H9 (cell line): Measurements from ENCODE around the gene ANKDD1A. TPM values are rescaled to one million over a fixed set of nuclear protein-coding genes. Genes with fewer than 3 reads are reported as not detected.

Experiments
- DNase-seq: peaks from one replicate; pipeline ENCODE4 v3.0.0-alpha.2; 2017
- H2AFZ ChIP-seq: one replicate; pipeline ENCODE4 v1.6.1; 2013; ENCODE audit warnings: mild to moderate bottlenecking, low read length, control low read depth, moderate library complexity
- H2AK5ac ChIP-seq: 2 replicates; pipeline ENCODE4 v1.6.1; 2013; ENCODE audit warnings: low read length, control low read depth, mixed read lengths; ENCODE audit not compliant: insufficient read length
- H2BK120ac ChIP-seq: one replicate; pipeline ENCODE4 v1.6.1; 2013; ENCODE audit warnings: low read depth, mild to moderate bottlenecking, low read length, control low read depth, inconsistent platforms; ENCODE audit not compliant: poor library complexity, severe bottlenecking
- H2BK12ac ChIP-seq: 2 replicates; pipeline ENCODE4 v1.6.1; 2013; ENCODE audit warnings: low read length, control low read depth, mixed read lengths, low read depth; ENCODE audit not compliant: insufficient read length
- H2BK15ac ChIP-seq: 2 replicates; pipeline ENCODE4 v1.6.1; 2013; ENCODE audit warnings: low read depth, low read length, control low read depth
- H2BK20ac ChIP-seq: one replicate; pipeline ENCODE4 v1.6.1; 2013; ENCODE audit warnings: low read depth, mild to moderate bottlenecking, low read length, control low read depth, inconsistent platforms; ENCODE audit not compliant: poor library complexity, severe bottlenecking
- H2BK5ac ChIP-seq: 2 replicates; pipeline ENCODE4 v1.6.1; 2013; ENCODE audit warnings: low read length, control low read depth, mixed read lengths; ENCODE audit not compliant: insufficient read length
- H3K14ac ChIP-seq: 2 replicates; pipeline ENCODE4 v1.6.1; 2013; ENCODE audit warnings: low read length, control low read depth; ENCODE audit not compliant: insufficient read depth
- H3K18ac ChIP-seq: 2 replicates; pipeline ENCODE4 v1.6.1; 2013; ENCODE audit warnings: low read depth, mild to moderate bottlenecking, mixed read lengths, low read length, control low read depth; ENCODE audit not compliant: insufficient read length
- H3K23ac ChIP-seq: 2 replicates; pipeline ENCODE4 v1.6.1; 2013; ENCODE audit warnings: low read length, control low read depth, mixed read lengths, low read depth; ENCODE audit not compliant: insufficient read length
- H3K23me2 ChIP-seq: 2 replicates; pipeline ENCODE4 v1.6.1; 2013; ENCODE audit warnings: low read depth, mild to moderate bottlenecking, mixed read lengths, low read length, control low read depth; ENCODE audit not compliant: insufficient read length, poor library complexity, severe bottlenecking
- H3K27ac ChIP-seq: 2 replicates; pipeline ENCODE4 v1.5.1; 2013; ENCODE audit warnings: low read length, control low read depth, mixed read lengths, low read depth; ENCODE audit not compliant: insufficient read length
- H3K27me3 ChIP-seq: 2 replicates; pipeline ENCODE4 v1.6.1; 2013; ENCODE audit warnings: low read length, control low read depth, inconsistent platforms; ENCODE audit not compliant: insufficient read depth
- H3K4ac ChIP-seq: 2 replicates; pipeline ENCODE4 v1.6.1; 2013; ENCODE audit warnings: low read depth, mild to moderate bottlenecking, control low read depth, inconsistent platforms, low read length, moderate library complexity
- H3K4me1 ChIP-seq: 2 replicates; pipeline ENCODE4 v1.6.1; 2013; ENCODE audit warnings: low read length, control low read depth, inconsistent platforms; ENCODE audit not compliant: insufficient read depth
- H3K4me2 ChIP-seq: 2 replicates; pipeline ENCODE4 v1.6.1; 2013; ENCODE audit warnings: low read length, control low read depth, mixed read lengths; ENCODE audit not compliant: insufficient read length, insufficient read depth
- H3K56ac ChIP-seq: 2 replicates; pipeline ENCODE4 v1.6.1; 2013; ENCODE audit warnings: low read depth, mild to moderate bottlenecking, mixed read lengths, low read length, control low read depth; ENCODE audit not compliant: insufficient read length
- H3K79me1 ChIP-seq: 2 replicates; pipeline ENCODE4 v1.6.1; 2013; ENCODE audit warnings: low read depth, mild to moderate bottlenecking, moderate library complexity, low read length, control low read depth, inconsistent platforms; ENCODE audit not compliant: insufficient read depth, poor library complexity, severe bottlenecking
- H3K79me2 ChIP-seq: 2 replicates; pipeline ENCODE4 v1.6.1; 2013; ENCODE audit warnings: low read length, control low read depth, inconsistent platforms; ENCODE audit not compliant: insufficient read depth
- H3K9ac ChIP-seq: 2 replicates; pipeline ENCODE4 v1.6.1; 2013; ENCODE audit warnings: low read length, control low read depth, mixed read lengths; ENCODE audit not compliant: insufficient read length; ENCODE audit errors: extremely low read depth
- H3K9me3 ChIP-seq: one replicate; pipeline ENCODE4 v1.6.1; 2013; ENCODE audit warnings: low read depth, low read length, inconsistent platforms; ENCODE audit not compliant: control insufficient read depth
- H3T11ph ChIP-seq: one replicate; pipeline ENCODE4 v1.6.1; 2013; ENCODE audit warnings: mild to moderate bottlenecking, low read length, control low read depth, inconsistent platforms
- H4K20me1 ChIP-seq: one replicate; pipeline ENCODE4 v1.6.1; 2013; ENCODE audit not compliant: control insufficient read depth, insufficient read length, insufficient read depth
- H4K5ac ChIP-seq: 2 replicates; pipeline ENCODE4 v1.6.1; 2013; ENCODE audit warnings: low read depth, mild to moderate bottlenecking, mixed read lengths, low read length, control low read depth; ENCODE audit not compliant: insufficient read length
- H4K8ac ChIP-seq: replicated peaks from 2 replicates; pipeline ENCODE4 v1.6.1; 2013; ENCODE audit warnings: low read length, control low read depth, mixed read lengths, low read depth; ENCODE audit not compliant: insufficient read length
- H4K91ac ChIP-seq: 2 replicates; pipeline ENCODE4 v1.6.1; 2013; ENCODE audit warnings: low read depth, mild to moderate bottlenecking, moderate library complexity, mixed read lengths, low read length, control low read depth; ENCODE audit not compliant: insufficient read length
- H3K27ac Mint-ChIP-seq, 3 experiments: 2 replicates in 2 of 3; 3 replicates in 1 of 3; pipeline ENCODE4 v1.8.0; 2020 to 2021; ENCODE audit warnings: mixed read lengths in 3 of 3, mild to moderate bottlenecking in 1 of 3, moderate library complexity in 1 of 3
- H3K27me3 Mint-ChIP-seq: 2 replicates; pipeline ENCODE4 v1.8.0; 2021; ENCODE audit warnings: low read depth, mild to moderate bottlenecking, moderate library complexity, mixed read lengths
- H3K36me3 Mint-ChIP-seq, 3 experiments: 2 replicates in 2 of 3; 3 replicates in 1 of 3; pipeline ENCODE4 v1.8.0; 2020 to 2021; ENCODE audit warnings: low read depth in 3 of 3, mixed read lengths in 3 of 3; ENCODE audit not compliant: insufficient read depth in 1 of 3
- H3K4me1 Mint-ChIP-seq, 2 experiments: 2 replicates each; pipeline ENCODE4 v1.8.0; 2020; ENCODE audit warnings: mixed read lengths in 2 of 2
- H3K4me3 Mint-ChIP-seq, 2 experiments: 2 replicates in 1 of 2; 3 replicates in 1 of 2; pipeline ENCODE4 v1.8.0; 2020 to 2021; ENCODE audit warnings: mild to moderate bottlenecking in 2 of 2, mixed read lengths in 2 of 2, moderate library complexity in 1 of 2
- H3K9me3 Mint-ChIP-seq, 2 experiments: 2 replicates in 1 of 2; 3 replicates in 1 of 2; pipeline ENCODE4 v1.8.0; 2020; ENCODE audit warnings: mild to moderate bottlenecking in 2 of 2, mixed read lengths in 2 of 2, moderate library complexity in 1 of 2
- CTCF ChIP-seq: fragments of 200-600 bp; sonication (generic); conservative IDR thresholded peaks from 3 replicates; pipeline ENCODE4 v1.8.0; 2021; ENCODE audit warnings: antibody characterized with exemption, mild to moderate bottlenecking
- WGBS: extraction: QIAGEN DNeasy Blood & Tissue Kit; methylation state at CpG from one replicate; pipeline ENCODE4 v1.1.7; 2013; ENCODE audit warnings: missing lambda C conversion rate, low lambda C conversion rate, mixed read lengths; ENCODE audit not compliant: insufficient read length; ENCODE audit errors: extremely low coverage; 5-methylcytosine and 5-hydroxymethylcytosine counted together
- total RNA-seq: library from RNA; stranded (reverse); gene quantifications from 2 replicates; pipeline ENCODE4 v1.2.1, GENCODE V29; 2021

ANKDD1A gene
- total RNA-seq, 1 experiment from 2014 or later, result 3.7 TPM

GRCh38 chr15:64997066-64997465 is 85.4 kb downstream of the ANKDD1A start:
- Histone ChIP-seq H3K27me3 (no peaks in the 10 kb centered on the region), H3K79me2 (no peaks in the 10 kb centered on the region), H2BK5ac (no peak overlapping the region), H3K79me1 (no peaks in the 10 kb centered on the region), H4K20me1 (no peaks in the 10 kb centered on the region), H3K23ac (no peak overlapping the region), H3K9ac (no peak overlapping the region), H2BK15ac (no peak overlapping the region), H3K18ac (no peak overlapping the region), H4K91ac (no peak overlapping the region), H3K4ac (no peak overlapping the region), H3K23me2 (no peaks in the 10 kb centered on the region), H3K4me2 (no peak overlapping the region), H3K56ac (no peak overlapping the region), H4K8ac (no peak overlapping the region), H4K5ac (no peak overlapping the region), H3T11ph (no peak overlapping the region), H3K4me1 (no peaks in the 10 kb centered on the region), H3K9me3 (no peaks in the 10 kb centered on the region), H3K14ac (no peak overlapping the region), H3K27ac (no peak overlapping the region), H2BK12ac (no peak overlapping the region), H2AFZ (no peak overlapping the region), H2AK5ac (no peak overlapping the region), H2BK20ac (no peak overlapping the region), H2BK120ac (no peak overlapping the region)
- H3K27ac Mint-ChIP-seq, result no peak overlapping the region
- H3K4me3 Mint-ChIP-seq, result no peak overlapping the region
- no peaks in the 10 kb centered on the region for H3K36me3 Mint-ChIP-seq
- no peak for DNase-seq
- WGBS, result no CpG with 5 or more reads among the region's 5 CpGs
- no peaks in the 10 kb centered on the region; the same call in 1 of the 2 replicates for H3K27me3 Mint-ChIP-seq
- no peak for TF ChIP-seq CTCF
- no peaks in the 10 kb centered on the region for H3K9me3 Mint-ChIP-seq
- H3K4me1 Mint-ChIP-seq, result peaks cover 0 to 7% of the 10 kb centered on the region in 2 experiments; a peak in 2 of 4 replicates
